KMS-11 (cell line): ENCODE results near the gene ANKRD6.

Experiments used
- H2AFZ ChIP-seq: fragments of 200-600 bp; sonication (generic); 2 replicates; pipeline ENCODE4 v1.6.1; 2016; ENCODE audit warnings: antibody characterized with exemption, mixed run types, low read depth
- H3K27ac ChIP-seq: fragments of 200-600 bp; sonication (generic); 2 replicates; pipeline ENCODE4 v1.6.1; 2016; ENCODE audit warnings: mild to moderate bottlenecking, mixed run types
- H3K27me3 ChIP-seq: fragments of 200-600 bp; sonication (generic); 2 replicates; pipeline ENCODE4 v1.6.1; 2017; ENCODE audit warnings: mild to moderate bottlenecking, low read depth, mixed run types, moderate library complexity; ENCODE audit not compliant: insufficient read depth
- H3K36me3 ChIP-seq: fragments of 200-600 bp; sonication (generic); 2 replicates; pipeline ENCODE4 v1.6.1; 2017; ENCODE audit warnings: mild to moderate bottlenecking, mixed run types; ENCODE audit not compliant: insufficient read depth
- H3K4me1 ChIP-seq: fragments of 200-600 bp; sonication (generic); 2 replicates; pipeline ENCODE4 v1.6.1; 2016; ENCODE audit warnings: mild to moderate bottlenecking, low read depth, mixed run types; ENCODE audit not compliant: poor library complexity, severe bottlenecking
- H3K4me2 ChIP-seq: fragments of 200-600 bp; sonication (generic); 2 replicates; pipeline ENCODE4 v1.7.0; 2016; ENCODE audit warnings: mild to moderate bottlenecking, mixed run types
- H3K4me3 ChIP-seq: fragments of 200-600 bp; sonication (generic); IDR thresholded peaks from 2 replicates; pipeline ENCODE4 v1.6.1; 2017; ENCODE audit warnings: low read depth, low read length, mixed read lengths; ENCODE audit not compliant: insufficient read depth
- H3K79me2 ChIP-seq: fragments of 200-600 bp; sonication (generic); 2 replicates; pipeline ENCODE4 v1.6.1; 2016; ENCODE audit warnings: low read depth, mixed run types; ENCODE audit not compliant: insufficient read depth
- H3K9ac ChIP-seq: fragments of 200-600 bp; sonication (generic); 2 replicates; pipeline ENCODE4 v1.6.1; 2016; ENCODE audit warnings: mild to moderate bottlenecking, mixed run types
- H4K20me1 ChIP-seq: fragments of 200-600 bp; sonication (generic); 2 replicates; pipeline ENCODE4 v1.6.1; 2016; ENCODE audit warnings: mild to moderate bottlenecking, mixed run types; ENCODE audit not compliant: insufficient read depth
- CTCF ChIP-seq: fragments of 200-600 bp; sonication (generic); conservative IDR thresholded peaks from 2 replicates; pipeline ENCODE4 v1.6.1; 2017; ENCODE audit warnings: low read depth, mild to moderate bottlenecking, antibody characterized with exemption, low read length, moderate library complexity, mixed read lengths

Gene ANKRD6

DNA sequence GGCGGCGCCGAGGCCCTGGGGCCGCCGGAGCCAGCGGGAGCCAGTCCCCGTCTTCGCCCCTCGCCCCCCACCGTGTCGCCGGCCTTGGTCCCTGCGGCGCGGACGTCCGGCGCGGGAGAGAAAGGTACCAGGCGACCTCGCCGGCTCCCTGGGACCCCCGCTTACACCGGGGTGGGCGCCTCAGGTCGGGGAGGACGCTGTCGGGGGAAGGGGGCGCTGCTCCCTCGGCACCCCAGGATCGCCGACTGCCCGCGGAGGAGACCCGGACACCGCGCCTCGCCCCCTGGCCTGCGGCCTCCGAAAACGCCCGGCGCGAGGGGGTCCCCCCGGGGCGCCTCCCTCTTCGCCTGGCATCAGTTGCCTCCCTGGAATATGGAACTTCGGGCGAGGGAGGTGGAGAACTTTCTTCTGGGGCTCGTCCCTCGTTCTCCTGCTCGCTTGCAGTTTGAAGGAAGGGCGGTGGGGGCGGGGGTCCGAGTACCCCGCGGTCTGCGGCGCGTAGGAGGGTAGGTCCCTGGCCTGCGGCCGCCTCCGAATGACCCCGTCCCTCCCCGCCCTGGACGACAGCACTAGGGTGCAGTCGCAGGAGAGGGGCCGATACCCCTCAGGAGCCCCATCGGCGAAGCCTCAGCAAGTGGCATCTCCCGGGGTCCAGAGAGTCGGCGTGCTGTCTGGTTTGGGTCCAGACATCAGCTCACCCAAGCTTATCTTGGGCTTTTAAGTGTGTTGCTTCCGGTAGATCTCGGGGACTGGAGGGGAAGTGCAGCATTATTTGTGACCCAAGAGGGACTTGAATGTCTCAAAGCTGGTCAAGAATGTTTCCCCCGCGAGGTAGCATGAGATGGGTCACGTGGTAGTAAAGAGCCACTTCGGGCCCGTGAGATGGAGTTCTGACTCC lies 549 bp downstream of the ANKRD6 start:
- peak overlapping the region; percentile 59; the same call in 1 of the 2 replicates for H2AFZ ChIP-seq
- H3K79me2 ChIP-seq: no peaks in the 10 kb centered on the region
- H4K20me1 ChIP-seq: no peaks in the 10 kb centered on the region
- no peak overlapping the region for H3K27ac ChIP-seq
- no peak overlapping the region for H3K4me3 ChIP-seq
- H3K36me3 ChIP-seq: no peaks in the 10 kb centered on the region
- no peak overlapping the region for H3K4me2 ChIP-seq
- peaks cover 25% of the 10 kb centered on the region for H3K4me1 ChIP-seq
- H3K27me3 ChIP-seq: no peaks in the 10 kb centered on the region
- H3K9ac ChIP-seq: no peak overlapping the region
- no peak for TF ChIP-seq CTCF

DNA sequence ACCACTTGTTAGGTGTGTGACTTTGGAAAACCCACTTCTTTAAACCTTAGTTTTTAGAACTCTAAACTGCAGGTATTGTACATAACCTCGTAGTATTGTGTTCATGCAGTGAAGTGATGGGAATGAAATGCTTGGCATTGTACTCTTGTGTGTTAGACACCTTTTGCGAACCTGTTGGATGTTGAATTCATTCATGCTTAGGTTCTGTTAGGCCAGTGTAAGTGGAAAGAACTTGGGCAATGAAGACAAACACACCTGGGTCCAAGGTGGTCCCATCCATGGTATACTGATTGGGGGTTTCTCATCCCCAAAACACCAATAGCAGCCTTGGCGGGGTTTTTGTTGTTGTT lies 1.2 kb downstream of the ANKRD6 start:
- Histone ChIP-seq H3K4me2 (no peak overlapping the region), H3K4me3 (no peak overlapping the region), H3K4me1 (peaks cover 25% of the 10 kb centered on the region), H4K20me1 (no peaks in the 10 kb centered on the region), H3K9ac (no peak overlapping the region), H3K27ac (no peak overlapping the region), H2AFZ (no peak overlapping the region), H3K27me3 (no peaks in the 10 kb centered on the region), H3K36me3 (no peaks in the 10 kb centered on the region), H3K79me2 (no peaks in the 10 kb centered on the region)
- TF ChIP-seq CTCF: no peak

DNA sequence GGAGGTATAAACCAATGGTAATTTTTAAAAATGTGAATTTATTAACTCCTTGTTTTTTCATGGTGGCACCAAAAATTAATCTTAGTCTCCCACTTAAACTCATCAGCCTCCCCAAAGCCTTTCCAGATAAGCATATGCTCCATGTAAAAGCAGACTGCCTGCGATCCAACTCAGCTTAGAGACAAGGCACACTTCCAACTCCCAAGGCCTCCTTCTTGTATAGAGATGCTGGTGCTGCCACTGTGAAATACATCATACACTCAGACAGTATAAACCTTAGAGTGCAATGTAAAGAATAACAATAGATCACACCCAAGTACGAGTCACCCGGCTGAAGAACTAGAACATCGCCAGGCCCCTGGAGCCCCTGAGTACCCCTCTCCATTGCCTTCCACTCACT lies 2.0 kb downstream of the ANKRD6 start:
- no peaks in the 10 kb centered on the region for H3K27me3 ChIP-seq
- no peaks in the 10 kb centered on the region for H3K79me2 ChIP-seq
- H3K27ac ChIP-seq: no peak overlapping the region
- no peaks in the 10 kb centered on the region for H3K36me3 ChIP-seq
- no peak for TF ChIP-seq CTCF
- H3K4me2 ChIP-seq: no peak overlapping the region; the same call in 1 of the 2 replicates
- H3K4me1 ChIP-seq: peaks cover 25% of the 10 kb centered on the region
- no peaks in the 10 kb centered on the region for H4K20me1 ChIP-seq
- H2AFZ ChIP-seq: no peak overlapping the region
- no peak overlapping the region for H3K4me3 ChIP-seq
- H3K9ac ChIP-seq: no peak overlapping the region

GRCh38 chr6:89436226-89436625 lies 3.3 kb downstream of the ANKRD6 start:
- Histone ChIP-seq H3K27me3 (no peaks in the 10 kb centered on the region), H3K36me3 (no peaks in the 10 kb centered on the region), H3K4me2 (peak overlapping the region; percentile 86), H3K9ac (no peak overlapping the region), H3K79me2 (no peaks in the 10 kb centered on the region), H3K4me3 (no peak overlapping the region), H3K27ac (peak overlapping the region; percentile 40), H3K4me1 (peaks cover 25% of the 10 kb centered on the region), H4K20me1 (no peaks in the 10 kb centered on the region), H2AFZ (no peak overlapping the region)
- no peak for TF ChIP-seq CTCF
